ENCODE measurements around the gene RNF123. TPM values are rescaled to one million over a fixed set of nuclear protein-coding genes. Genes with fewer than 3 reads are reported as not detected.

The RNF123 gene
- total and polyA plus RNA-seq, 2 donors (not counting 1 experiment from before 2014, with no cell fraction given), result 51.8 to 69.0 TPM

DNA sequence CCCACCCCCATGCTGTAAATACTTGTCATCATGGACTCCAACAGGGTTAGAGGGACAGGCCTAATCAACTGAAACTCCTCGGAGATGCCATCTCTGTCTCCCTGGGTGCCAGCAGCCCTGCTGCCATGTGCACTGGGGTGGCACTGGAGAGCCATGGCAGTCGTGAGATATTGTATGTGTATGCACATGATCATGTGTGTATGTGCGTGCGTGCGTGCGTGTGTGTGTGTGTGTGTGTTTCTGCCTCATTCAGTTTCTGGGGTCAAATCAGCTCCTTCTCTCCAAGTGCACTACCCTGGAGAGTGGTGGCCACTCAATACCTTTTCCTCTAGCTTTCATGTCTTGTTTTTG, 18.4 kb upstream of the RNF123 start:
- Histone ChIP-seq H3K4me3 (ENCODE audit: control extremely low read depth in 1 of 5, extremely low read depth in 1 of 5, insufficient read depth in 1 of 5, low read depth in 2 of 5, low read length in 4 of 5) (no peak overlapping the region), H3K9me3 (ENCODE audit: control extremely low read depth in 1 of 3, control insufficient read depth in 2 of 3, insufficient read depth in 1 of 3, low read length in 2 of 3) (peaks cover 0 to 5% (median 0%) of the 10 kb centered on the region in 3 donors), H3K4me2 (replicated peaks; ENCODE audit: low read depth, low read length, poor library complexity, severe bottlenecking) (no peak overlapping the region), H3K27ac (ENCODE audit: low read length in 2 of 2) (no peak overlapping the region), H3K9ac (ENCODE audit: low read length) (no peak overlapping the region), H3K27me3 (replicated peaks in 1 of 4; ENCODE audit: control extremely low read depth in 1 of 4, control insufficient read depth in 3 of 4, insufficient read depth in 4 of 4, low read length in 3 of 4) (no peaks in the 10 kb centered on the region), H3K4me1 (ENCODE audit: control insufficient read depth in 2 of 2, insufficient read depth in 2 of 2, low read length in 2 of 2) (peaks cover 13 to 18% of the 10 kb centered on the region in 2 donors), H4K20me1 (ENCODE audit: control insufficient read depth, insufficient read depth, low read length, poor library complexity, severe bottlenecking) (no peaks in the 10 kb centered on the region), H2AFZ (ENCODE audit: insufficient read depth, low read depth, low read length, poor library complexity, severe bottlenecking) (no peak overlapping the region), H3K36me3 (replicated peaks in 1 of 2; ENCODE audit: control extremely low read depth in 1 of 2, control insufficient read depth in 1 of 2, extremely low read depth in 1 of 2, insufficient read depth in 2 of 2, low read length in 1 of 2) (peaks cover 0 to 3% of the 10 kb centered on the region in 2 experiments), H3K79me2 (ENCODE audit: control insufficient read depth, insufficient read depth, low read length) (peaks cover 15% of the 10 kb centered on the region)
- H3K9me3 Mint-ChIP-seq (ENCODE audit: insufficient read depth), result no peaks in the 10 kb centered on the region
- H3K27ac Mint-ChIP-seq, result peak overlapping the region; percentile 26
- H3K4me1 Mint-ChIP-seq, result peaks cover 27% of the 10 kb centered on the region
- CTCF ChIA-PET, result interaction anchor here (1.1 to 5.0 kb wide), 5 partner anchors 27 to 331 kb away, joined by 3 to 161 read pairs (median 4); partner anchors contain the start of gene USP4
- TF ChIP-seq EZH2 (IDR thresholded peaks at IDR 0.05; ENCODE audit: borderline replicate concordance, insufficient read depth, low read depth, low read length, poor library complexity, severe bottlenecking), result no peak
- TF ChIP-seq, protein P1, sequence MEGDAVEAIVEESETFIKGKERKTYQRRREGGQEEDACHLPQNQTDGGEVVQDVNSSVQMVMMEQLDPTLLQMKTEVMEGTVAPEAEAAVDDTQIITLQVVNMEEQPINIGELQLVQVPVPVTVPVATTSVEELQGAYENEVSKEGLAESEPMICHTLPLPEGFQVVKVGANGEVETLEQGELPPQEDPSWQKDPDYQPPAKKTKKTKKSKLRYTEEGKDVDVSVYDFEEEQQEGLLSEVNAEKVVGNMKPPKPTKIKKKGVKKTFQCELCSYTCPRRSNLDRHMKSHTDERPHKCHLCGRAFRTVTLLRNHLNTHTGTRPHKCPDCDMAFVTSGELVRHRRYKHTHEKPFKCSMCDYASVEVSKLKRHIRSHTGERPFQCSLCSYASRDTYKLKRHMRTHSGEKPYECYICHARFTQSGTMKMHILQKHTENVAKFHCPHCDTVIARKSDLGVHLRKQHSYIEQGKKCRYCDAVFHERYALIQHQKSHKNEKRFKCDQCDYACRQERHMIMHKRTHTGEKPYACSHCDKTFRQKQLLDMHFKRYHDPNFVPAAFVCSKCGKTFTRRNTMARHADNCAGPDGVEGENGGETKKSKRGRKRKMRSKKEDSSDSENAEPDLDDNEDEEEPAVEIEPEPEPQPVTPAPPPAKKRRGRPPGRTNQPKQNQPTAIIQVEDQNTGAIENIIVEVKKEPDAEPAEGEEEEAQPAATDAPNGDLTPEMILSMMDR (IDR thresholded peaks at IDR 0.05), result no peak
- no peak for ATAC-seq (ENCODE audit: low read depth)
- DNase-seq, result no peak
- H3K4me3 Mint-ChIP-seq, result no peak overlapping the region
- H3K27me3 Mint-ChIP-seq, result peaks cover 3% of the 10 kb centered on the region
- intact Hi-C loops (cut with micrococcal nuclease), result loop anchor here (5.0 kb wide), 3 partner anchors 259 to 566 kb away; partner anchors contain the start of genes GNAI2, RHOA, TCTA and USP19
- POLR2A ChIA-PET, result no interaction called here
- WGBS (ENCODE audit: insufficient coverage), result 90% methylated on average over 2 of the region's 6 CpGs
